Subcutaneous adipose tissue (tissue), 4 donors: Measurements from ENCODE around the gene PBRM1. TPM values are rescaled to one million over a fixed set of nuclear protein-coding genes. Genes with fewer than 3 reads are reported as not detected.

Experiments used
- total RNA-seq, 4 donors: library from RNA; depleted of rRNA; stranded (reverse); fragments of >200 nt; gene quantifications; one replicate each; pipeline ENCODE4 v1.1.0, GENCODE V29; 2016
- TF ChIP-seq, protein P1 (sequence below): fragments of 450-650 bp; IDR thresholded peaks from one replicate; pipeline ENCODE4 v1.5.1; 2016; ENCODE audit warnings: low read depth, mild to moderate bottlenecking, control low read depth, antibody characterized with exemption, moderate library complexity

Gene PBRM1
- total RNA-seq, 4 donors from 2014 or later, result 92.7 to 125 (median 104) TPM

DNA sequence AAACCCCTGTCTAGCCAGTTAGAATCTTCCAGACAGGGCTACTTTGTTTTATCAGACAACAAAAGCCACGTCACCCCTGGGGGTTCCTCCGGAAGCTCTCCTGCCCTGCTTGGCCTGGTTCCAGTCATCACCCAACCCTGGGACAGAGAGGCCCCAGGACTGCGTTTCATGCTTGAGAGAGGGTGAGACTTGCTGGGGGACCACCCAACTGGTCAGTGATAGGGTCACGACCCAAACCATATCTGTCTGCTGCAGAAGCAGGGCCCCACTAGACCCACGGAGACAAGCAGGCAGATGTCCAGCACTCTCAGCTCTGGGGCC is 153.2 kb downstream of the PBRM1 start:
- TF ChIP-seq, protein P1, sequence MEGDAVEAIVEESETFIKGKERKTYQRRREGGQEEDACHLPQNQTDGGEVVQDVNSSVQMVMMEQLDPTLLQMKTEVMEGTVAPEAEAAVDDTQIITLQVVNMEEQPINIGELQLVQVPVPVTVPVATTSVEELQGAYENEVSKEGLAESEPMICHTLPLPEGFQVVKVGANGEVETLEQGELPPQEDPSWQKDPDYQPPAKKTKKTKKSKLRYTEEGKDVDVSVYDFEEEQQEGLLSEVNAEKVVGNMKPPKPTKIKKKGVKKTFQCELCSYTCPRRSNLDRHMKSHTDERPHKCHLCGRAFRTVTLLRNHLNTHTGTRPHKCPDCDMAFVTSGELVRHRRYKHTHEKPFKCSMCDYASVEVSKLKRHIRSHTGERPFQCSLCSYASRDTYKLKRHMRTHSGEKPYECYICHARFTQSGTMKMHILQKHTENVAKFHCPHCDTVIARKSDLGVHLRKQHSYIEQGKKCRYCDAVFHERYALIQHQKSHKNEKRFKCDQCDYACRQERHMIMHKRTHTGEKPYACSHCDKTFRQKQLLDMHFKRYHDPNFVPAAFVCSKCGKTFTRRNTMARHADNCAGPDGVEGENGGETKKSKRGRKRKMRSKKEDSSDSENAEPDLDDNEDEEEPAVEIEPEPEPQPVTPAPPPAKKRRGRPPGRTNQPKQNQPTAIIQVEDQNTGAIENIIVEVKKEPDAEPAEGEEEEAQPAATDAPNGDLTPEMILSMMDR, result no peak

DNA sequence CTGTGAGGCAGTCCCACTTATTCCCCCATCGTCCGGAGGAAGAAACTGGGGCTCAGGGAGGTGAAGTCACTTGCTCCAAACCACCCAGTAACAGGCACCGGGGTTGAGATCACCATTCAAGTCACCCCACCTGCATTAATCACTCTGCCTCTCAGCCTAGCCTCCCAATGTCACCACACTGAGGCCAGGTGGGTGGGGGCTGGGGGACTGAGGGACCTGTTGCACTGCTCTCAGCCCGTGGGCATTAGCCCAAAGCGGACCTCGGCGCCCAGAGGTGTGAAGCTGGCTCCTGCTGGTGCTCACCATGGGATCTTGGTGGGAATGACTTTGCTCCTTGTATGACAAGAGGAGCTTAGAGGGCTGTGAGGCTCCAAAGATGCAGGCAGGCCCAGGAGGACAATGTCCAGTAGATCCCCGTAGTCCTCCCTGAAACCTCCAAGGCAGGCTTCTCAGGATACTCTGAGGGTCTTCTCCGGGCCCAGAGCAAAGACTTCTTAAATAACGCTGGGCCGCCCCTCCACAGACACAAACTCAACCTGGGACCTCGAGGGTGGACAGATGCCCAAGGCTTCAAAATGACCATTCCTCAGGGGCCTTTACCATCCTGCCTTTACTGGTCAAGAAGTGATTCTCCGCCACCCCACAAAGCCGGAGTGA is 153.7 kb downstream of the PBRM1 start:
- TF ChIP-seq, protein P1, result no peak

DNA sequence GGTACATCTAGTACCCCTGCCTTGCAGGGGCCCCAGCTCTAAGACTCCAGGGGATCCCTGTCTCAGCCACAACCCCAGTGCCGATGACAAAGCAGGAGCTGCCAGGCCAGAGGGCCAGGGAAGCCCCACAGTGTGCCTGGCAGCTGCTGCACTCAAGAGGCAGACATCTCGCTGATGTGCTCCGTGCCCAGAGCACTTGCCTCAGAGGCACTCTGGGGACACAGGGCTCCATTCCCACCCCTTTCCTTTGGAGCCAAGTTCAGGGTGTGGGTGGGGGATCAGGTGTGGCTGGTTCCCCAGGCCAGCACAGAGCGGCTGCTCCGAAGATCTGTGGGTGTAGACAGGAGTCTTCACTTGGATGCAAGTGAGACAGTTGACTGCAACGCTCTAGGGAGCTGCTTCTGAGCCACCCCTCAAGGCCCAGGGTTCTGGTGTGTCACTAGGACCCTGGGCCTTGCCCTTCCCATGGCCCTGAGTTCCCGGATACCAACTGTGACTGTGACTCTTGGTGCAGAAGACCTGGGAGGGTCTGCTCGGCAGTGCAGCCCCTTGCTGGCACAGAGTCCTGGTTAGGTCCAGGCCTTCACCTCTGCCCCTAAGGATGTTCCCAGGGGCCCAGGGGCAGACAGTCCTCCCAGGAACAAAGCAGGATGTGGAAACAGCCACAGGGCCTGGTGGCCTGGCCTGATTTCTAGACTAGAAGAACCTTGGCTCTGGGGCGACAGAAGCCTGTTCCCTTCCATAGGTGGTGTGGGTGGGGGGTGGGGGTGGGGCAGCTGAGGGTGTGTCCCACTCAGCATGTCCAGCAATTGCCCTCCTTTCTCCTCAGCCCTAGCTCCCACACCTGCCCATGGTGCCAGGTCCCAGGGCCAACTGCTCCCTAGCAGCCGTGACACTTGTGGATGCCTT is 154.5 kb downstream of the PBRM1 start:
- TF ChIP-seq, protein P1, result no peak

DNA sequence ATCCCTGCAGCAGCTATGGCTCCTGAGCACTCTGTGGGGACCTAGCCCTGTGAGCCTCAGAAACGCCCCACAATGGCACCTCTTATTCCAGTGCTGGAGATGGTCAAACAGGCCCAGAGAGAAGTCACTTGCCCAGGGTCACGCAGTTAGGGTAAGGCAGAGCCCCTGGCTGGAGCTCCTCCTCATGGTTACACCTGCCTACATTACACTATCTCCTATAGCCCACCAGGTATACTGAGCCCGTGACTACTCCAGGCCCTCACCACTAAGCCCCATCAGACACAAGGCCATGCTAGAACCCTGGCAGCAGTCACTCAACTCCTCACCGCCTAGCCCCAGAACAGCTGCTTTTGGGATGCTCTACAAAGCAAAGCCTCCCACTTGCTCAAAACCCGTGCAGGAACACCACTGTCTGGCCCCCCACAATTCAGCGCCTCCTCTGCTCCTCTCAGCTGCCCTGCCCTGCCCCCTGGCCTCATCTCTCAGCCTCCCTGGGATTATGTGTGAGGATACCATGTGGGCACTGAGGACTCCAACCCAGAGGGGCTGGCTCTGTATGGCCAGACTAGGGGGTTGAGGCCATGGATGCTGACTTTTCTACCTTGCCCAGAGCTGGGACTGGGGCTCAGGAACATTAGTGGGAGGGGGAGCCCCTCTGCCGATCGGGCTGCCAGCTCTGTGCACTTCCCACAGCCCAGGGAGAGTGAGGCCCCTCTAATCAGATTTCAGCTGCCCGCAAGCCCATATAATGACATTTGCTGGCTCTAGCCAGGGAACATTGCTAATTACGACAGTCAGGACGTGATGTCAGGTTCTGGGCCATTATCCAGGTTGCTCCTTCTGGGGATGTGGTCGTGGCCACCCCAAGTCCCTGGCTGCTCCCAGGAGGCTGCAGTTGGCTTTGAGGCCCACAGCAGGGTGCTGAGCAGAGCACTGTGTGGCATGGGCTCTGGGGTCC is 156.1 kb downstream of the PBRM1 start:
- TF ChIP-seq, protein P1, result no peak

DNA sequence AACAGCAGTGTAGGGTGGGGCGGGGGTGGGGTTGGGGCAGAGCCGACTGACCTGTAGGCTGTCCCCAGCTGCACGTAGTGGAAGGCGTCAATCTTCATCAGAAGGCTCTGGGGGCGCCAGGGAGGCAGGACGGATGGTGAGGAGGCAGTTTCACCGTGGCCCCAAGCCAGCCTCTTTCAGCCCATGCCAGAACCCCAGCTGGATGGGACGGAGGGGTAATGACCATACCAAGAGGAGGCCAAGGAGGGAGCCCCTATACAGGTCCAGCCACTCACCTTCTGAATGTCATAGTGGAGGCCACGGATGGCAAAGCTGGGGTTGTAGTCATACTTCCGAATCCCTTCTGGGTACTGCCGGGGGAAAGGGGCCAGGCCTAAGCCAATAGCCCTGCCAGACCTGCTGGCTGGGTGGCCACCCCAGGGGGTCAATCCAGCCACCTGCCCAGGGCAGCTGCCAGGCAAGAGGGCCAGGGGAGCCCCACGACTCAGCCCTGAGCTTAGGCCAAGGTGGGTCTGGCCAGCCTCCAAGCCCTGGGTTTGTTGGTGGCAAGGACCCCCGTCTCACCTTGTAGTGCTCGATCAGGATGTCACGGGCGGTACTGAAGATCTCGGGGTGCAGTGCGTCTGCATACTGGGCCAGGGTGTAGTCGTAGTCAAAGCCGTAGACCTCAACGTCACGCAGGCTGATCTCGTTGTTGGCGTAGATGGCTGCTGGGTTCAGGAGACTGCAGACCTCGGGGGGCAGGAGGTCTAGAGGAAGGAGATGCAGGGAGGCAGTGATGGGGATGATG is 156.9 kb downstream of the PBRM1 start:
- TF ChIP-seq, protein P1, result no peak

DNA sequence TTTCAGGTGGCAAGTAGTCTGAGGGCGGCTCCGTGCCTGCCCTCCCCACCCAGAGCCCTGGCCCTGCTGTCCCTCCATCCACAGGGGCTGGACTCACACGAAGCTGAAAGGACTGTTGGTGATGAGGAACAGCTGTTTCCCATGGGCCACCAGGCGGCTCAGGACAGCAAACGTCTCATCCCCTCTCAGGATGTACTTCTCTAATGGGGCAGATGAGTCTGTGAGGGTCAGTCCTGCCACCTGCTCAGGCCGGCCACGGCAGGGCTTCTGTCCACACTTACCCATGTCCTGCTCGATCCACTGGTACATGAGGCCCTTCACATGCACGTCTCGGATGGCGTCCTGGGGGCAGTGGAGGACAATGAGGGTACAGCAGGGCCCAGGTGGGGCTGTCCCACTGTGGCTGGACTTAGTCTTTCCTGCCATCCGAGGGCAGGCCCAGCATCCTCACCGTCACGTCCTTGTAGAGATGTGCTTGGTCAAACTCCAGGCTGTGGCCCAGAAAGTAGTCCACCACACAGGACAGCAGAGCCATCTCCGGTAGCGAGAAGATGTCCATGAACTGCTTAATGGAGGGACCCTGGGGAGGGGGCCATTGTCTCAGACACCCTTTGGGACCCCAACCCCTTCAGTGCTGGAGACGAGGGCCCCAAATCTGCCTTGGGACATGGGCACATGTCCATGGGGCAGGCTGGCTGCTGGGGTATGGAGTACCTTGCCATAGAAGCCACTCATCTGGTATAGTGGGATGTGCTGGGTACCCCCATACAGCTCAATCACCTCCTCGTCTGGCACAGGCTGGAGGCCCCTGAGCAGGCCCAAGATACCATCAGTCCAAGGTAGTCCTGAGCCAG is 157.8 kb downstream of the PBRM1 start:
- TF ChIP-seq, protein P1, result no peak
